GM21526 (cell line): ENCODE results near the gene EFNB1.

ENCODE experiments used
- ATAC-seq: cut with Tn5 transposase; IDR thresholded peaks from one replicate; pipeline ENCODE4 v1.9.1; 2021; ENCODE audit warnings: moderate library complexity; ENCODE audit not compliant: unreplicated experiment, low FRiP score

EFNB1 gene

DNA sequence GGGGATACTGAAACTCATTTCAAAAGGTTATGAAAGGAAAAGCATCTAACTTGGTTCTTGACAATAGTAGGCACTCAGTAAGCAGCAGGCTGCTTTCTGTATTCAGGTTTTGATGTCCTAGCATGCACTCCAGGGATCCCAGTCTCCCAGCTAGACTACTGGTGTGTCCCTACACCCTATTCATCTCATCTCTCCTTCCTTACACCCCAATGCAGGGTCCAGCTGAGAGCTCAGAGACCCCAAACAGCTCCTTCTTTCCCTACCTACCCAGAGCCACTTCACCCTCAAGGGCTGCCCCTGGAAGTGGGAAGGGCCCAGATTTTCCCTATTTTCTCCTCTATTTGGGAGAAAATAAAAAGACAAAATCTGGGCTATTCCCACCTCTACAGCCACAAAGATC, 1.6 kb upstream of the EFNB1 start:
- ATAC-seq: no peak

DNA sequence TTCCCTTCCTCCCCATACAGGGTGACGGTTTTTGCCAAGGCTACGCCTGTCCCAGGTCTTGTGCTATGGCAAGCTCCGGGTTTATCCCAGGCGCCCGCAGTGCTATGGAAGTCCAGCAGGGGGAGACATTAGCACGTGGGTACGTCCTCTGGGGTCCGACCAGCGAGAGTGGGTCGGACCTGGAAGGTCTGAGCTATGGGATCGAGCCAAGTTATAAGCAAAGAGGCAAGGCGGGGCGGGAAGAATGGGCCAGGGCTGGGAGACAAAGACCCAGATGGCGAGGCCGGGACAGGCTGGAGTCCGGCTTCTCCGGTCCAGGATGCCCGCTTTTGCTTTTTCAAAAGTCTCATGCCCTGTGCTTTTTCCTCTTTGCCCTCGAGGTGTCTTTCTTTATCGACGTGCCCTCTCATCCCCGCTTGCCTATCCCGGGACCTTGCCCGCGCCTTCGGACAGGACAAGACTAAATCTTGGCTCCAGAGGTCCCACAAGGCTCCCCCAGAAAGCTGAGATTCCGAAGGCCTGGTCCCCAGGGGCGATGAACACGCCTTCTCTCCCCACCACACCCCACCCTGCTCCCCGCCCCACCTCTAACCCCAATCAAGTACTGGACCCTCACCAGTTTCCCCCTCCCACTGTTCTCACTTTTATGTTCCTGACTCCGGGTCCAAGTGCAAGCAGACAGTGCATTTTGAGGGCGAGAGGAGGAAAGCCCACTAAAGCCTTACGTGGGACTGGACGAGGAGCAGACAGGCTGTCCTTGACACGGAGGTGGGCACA, 785 bp upstream of the EFNB1 start:
- peak; percentile 39 for ATAC-seq

DNA sequence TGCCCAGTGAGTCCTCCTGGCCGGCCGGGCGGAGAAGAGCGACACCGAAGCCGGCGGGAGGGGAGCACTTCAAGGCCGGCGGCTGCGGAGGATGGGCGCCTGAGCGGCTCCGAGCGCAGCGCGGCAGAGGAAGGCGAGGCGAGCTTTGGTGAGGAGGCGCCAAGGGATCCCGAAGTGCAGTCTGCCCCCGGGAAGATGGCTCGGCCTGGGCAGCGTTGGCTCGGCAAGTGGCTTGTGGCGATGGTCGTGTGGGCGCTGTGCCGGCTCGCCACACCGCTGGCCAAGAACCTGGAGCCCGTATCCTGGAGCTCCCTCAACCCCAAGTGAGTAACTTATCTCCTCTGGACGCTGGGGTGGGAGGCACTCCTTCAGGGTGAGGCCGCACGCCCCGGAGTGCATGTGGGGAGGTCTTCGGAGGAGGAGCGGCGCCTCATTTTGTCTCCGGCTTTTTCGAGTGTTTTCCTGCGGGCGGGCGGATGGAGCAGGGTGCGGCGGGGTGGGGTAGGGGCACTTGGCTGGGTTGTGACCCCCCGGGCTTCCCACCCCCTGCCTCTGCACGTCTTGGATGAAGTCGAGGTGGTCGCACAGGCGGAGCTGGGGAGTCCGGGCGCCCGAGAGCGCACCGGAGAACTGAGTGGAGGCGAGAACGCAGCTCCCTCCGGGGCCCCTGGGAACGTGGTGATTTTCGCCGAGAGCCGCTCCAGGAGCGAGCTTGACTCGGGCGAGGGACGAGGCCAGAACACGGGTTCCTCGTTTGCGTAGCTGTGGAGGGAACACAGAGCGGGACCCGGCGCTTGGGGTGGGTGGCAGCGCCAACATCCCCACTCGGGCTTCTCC, 979 bp downstream of the EFNB1 start:
- ATAC-seq: no peak

DNA sequence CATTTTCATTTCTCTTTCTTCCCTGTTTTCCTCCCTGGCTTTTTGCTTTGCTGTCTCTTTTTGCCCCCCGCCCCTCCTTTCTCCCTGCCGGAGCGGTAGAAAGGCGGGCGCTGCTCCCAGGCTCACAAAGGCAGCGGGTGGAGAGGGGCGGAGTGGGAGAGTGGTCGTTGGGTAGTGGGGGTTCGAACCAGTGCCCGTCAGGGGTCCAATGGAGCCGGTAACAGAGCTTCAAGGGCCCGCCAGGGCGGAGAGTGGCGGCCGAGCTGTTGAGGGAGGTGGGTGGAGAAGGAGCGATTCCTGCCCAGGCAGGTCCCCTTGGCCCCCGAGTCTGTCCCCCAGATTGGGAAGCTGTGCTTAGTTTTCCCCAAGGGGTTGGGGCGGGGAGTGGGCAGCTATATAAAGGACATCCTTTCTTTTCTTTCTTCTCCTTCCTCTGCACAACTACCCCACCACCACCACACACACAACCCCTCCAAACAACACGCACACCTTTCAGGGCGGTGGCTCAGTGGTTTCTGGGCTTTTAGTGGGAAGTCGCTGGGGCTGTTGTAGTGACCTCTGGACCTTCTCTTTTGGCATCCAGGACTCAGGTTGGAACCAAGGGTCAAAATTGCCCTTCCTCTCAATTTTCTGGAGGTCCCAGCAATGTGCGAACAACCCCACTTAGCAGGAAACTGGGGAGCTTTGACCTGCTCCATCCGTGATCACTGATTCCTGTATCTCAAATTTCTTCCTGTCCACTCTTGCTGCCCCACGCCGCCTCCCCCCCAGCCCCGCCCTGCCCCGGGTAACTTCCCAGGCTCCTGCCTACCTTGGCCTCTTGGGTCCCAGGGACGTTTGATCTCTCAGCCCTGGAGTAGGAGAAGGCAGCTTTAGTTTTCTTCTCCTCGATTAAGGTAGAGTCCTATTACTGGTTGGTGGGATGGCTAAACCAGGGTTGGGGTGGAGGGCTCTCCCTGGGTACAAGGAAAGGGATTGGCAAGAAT, 1.9 kb downstream of the EFNB1 start:
- ATAC-seq: no peak

DNA sequence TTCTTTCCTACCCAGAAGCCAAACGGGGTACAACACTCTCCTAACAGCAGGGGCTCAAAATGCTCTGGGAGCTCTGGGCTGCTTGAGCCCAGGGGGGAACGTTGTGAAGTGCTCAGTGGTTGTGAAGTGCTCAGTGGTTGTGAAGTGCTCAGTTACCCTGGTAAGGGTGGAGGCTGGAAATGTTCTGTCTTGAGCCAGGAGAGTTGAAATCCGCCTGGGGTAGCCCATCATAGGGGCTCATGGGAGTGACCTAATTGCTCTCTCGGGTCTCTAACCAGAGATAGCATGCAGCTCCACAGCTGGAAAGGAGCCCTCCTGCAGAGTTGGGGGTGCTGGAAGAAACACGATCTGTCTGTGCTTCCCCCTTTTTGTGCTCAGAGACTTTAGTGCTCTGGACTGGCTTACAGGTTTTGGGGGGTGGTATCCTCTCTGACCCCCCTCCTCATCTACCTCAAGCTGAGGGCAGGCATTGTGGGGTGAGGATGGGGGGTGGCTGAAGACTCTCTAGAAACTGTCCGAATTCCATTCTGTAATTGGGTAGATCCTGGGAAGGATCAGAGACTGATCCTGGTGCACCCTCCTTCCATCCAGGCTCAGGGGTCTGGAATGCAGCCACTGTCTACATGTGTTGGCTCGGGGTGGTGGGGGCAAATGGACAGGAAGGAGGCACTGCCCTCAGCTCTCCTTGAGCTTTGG, 2.7 kb downstream of the EFNB1 start:
- ATAC-seq: no peak

DNA sequence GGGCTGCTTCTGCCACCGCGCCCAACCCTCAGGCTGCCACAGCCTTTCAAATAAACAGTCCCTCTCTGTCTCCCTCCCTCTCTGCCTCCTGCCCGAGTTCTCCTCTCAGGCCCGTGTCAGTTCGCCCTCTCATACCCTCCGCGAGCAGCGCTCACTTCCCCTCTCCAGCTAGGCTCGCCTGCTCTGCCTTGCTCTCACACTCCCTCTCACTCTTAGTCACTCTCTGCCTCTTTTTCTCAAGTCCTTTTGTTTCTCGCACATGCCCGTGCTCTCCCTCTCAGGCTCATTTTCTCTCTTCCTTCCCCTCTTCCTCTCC, 3.2 kb downstream of the EFNB1 start:
- ATAC-seq: peak; percentile 59

DNA sequence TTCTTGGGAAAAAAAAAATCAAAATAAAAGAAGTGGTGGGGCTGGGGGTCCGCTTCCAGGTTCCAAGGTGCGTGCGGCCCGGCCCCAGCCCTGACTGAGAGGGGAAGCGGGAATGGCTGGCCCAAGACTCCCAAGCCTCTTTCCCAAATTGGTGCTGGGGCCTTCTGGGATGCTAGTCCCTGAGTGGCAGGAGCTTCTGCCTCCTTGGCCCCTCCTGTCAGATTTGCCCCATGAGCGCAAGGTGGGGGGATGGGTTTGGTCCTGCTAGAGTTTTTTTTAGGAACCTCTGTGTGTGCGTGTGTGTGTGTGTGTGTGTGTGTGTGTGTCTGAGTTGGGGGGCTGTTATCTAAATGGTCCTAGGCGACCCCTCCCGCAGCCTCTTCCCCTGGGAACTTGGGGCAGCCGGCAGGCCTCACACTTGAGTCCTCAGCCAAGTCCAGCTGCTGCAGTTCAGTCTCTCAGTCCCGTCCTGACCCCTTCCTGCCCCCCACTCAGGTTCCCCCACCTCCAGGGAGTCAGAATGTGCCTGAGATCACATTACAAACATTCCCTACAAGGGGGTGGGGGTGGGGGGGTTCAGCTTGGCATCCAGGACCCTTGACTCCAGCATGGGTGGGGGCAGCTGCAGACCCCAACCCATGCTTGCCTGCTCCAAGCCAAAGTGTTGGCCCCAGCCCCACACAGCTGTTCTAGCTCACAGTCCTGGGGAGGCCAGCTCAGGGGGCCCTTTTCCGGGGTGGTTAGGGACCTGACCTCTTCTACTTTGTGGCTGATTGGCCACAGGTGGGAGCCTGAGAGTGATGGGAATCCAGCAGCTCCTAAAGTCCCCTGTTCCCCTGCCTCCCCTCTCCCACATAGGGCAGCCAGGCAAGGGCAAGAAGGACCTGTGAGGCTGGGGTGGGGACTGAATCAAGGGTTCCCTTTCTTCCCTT, 4.0 kb downstream of the EFNB1 start:
- no peak for ATAC-seq

DNA sequence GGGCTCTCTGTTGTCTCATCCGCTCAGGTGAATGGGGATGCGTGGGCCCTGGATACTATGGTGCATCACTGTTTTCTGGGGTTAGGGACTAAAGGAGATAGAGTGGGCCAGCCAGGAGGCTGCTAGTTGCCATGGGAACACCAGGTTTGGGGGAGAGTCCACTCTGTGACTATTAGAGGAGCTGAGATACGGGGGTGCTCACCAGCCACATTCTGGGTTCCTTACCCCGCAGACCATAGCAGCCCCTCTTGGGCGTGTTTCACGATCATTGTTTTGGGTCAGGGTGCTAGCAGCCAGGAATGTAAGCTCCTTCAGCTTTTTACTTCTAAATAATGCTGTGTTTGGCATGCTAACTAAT, 4.6 kb downstream of the EFNB1 start:
- ATAC-seq: no peak

DNA sequence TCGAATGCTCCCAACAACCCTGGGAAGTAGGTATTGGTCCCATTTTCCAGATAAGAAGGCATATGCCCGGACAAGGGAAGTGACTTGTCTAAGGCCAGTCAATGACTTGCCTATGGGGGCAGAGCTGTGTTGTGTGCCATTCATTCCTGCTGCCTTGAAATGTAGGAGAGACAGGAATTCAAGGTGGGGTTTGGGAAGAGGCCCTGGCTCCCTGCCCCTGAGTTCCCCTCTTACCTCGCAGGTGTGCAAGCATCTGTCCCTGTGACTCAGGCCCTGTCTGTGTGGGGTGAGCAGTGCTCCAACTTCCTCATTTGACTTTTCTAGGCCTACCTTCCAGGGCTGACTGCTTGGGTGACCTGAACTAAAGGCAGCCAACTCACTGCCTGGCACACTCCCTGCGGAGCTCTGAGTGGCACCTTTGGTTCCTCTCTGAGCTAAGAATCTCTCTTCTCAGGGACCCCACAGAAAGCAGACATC, 5.1 kb downstream of the EFNB1 start:
- ATAC-seq: no peak

DNA sequence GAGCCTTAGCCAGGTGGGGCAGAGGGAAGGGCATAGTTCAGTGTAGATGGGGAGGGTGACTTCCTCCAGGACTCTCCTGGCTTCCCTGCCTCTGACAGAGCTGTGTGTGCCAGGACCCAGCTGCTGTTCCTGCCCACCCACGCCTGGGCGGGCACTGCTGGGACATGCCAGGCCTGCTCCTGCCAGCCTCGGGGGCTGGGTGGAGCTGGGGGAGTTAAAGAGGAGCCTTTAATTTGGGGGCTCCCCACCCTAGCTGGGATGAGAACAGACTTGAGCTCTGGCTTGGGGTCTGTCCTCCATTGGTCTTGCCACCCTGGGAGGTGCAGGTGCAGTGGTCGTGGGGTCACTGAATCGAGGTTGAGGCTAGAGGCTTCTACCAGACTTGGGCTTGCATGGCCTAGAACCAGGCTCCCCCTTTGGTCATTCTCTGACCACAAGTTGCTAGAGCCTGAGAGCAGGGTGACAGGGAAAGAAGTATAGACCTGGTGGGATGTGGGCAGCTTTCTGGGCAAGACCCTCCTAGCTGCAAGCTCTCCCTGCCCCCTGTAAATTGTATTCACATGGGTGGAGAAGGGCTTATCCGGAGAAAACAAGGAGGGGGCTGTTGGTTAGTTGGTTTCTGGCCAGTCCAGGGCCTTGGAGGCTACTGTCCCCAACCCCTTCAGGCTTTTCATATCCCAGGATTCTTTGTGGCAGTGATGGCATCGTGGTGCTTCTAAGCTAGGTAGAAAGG, 5.7 kb downstream of the EFNB1 start:
- ATAC-seq: no peak

DNA sequence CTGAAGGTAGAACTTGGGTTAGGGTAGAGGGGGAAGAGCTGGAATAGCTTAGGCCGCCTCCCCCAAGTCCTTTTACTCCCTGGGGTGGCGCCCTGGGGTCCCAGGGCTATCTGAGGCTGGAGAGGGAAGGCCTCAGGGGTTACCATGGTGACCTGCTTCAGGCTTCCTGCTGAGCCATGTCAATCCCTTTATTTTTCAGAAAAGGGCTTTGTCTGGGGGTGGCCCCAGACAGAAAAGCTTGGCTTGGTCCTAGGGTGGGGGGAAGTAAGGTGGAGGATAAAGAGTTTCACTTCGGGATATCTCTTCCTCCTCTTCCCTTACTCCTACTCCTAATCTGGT, 6.3 kb downstream of the EFNB1 start:
- ATAC-seq: no peak

DNA sequence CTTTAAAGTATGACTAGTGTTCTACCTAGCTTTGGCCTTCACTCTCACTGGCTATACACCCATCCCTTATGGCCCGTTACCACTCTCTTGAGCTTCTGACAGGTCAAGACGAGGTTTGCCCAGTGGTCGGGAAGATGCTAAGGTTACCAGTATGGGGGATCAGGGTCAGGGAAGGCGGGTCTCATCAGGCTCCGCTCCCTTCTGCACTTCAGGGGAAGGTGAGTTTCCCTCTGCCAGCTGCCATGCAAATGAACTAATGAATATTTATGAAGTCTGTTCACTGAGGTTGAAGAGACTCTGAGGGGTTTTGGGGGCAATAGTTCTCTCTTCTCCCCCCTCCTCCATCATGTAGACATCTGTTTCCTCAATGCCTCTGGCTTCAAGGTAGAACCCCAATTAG, 6.6 kb downstream of the EFNB1 start:
- ATAC-seq: no peak

DNA sequence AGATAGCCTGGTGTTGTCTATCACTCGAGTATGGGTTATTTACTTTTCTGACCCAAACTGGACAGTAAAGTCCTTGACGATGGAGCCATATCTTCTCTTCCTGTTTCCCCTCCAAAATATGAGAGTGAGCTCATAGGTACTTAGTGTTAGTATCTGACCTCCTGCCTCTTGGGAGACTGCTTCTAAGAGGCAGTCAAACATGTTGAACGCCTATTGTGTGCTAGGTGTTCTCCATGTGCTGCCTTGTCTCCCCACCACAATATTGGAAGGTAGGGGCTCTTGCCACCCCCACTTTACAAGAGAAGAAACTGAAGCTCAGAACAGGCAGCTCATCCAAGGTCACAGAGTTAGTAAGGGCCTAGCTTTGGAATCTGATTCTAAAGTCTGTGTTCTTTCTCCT, 8.3 kb downstream of the EFNB1 start:
- ATAC-seq: no peak

DNA sequence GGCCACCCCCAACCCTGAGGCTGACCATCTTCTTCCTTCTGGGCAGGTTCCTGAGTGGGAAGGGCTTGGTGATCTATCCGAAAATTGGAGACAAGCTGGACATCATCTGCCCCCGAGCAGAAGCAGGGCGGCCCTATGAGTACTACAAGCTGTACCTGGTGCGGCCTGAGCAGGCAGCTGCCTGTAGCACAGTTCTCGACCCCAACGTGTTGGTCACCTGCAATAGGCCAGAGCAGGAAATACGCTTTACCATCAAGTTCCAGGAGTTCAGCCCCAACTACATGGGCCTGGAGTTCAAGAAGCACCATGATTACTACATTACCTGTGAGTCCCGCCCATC, 9.7 kb downstream of the EFNB1 start:
- ATAC-seq: no peak

DNA sequence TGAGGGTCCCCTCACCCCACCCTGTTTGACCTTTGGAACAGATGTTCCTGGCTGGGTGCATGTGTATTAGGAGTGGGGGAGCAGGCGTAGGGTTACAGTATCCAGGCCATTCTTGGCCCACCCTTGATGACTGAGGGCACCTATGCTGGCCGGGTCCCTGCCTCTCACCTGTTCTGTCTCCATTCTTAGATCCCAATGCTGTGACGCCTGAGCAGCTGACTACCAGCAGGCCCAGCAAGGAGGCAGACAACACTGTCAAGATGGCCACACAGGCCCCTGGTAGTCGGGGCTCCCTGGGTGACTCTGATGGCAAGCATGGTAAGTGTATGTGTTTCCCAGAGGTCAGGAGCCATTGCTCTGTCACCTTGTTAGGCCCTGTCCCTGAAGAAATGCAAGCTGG, 10.9 kb downstream of the EFNB1 start:
- ATAC-seq: no peak

DNA sequence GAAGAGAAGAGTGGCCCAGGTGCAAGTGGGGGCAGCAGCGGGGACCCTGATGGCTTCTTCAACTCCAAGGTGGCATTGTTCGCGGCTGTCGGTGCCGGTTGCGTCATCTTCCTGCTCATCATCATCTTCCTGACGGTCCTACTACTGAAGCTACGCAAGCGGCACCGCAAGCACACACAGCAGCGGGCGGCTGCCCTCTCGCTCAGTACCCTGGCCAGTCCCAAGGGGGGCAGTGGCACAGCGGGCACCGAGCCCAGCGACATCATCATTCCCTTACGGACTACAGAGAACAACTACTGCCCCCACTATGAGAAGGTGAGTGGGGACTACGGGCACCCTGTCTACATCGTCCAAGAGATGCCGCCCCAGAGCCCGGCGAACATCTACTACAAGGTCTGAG, 11.4 kb downstream of the EFNB1 start:
- no peak for ATAC-seq

DNA sequence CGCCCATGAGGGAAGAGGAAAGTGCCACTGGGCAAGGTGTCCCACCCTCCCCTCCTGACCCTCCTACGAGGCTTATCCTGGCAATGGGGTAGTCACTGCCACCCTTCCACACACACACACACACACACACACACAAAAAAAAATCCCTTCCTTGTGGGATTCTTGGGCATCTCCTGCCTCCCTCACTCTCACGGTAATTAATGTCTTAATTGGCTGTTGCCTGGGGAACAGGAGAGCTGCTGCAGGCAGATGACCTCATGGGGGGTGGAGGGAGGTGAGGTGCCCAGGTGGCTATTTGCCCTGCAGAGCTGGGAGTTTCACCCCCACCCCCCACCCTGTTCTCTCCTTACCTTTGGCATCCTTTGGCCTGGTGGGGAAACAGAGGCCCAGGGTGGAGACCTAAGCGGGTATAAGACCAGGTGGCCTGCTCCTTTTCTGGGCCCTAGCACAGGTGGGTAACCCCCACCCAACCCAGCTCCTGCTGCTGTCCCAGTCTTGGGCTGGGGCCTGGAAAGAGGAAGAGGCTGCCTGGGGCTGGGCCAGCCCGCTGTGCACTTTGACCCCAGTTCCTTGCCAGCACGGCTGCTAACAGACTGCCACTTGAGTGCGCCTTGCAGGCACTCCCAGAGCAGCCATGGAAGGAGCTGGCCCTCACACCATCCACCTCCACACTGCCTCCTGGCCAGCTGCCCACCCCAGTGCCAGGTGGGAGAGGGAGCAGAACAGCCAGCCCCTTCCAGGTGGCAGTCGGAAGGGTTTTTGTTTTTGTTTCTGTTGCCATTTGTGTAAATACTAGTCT, 12.6 kb downstream of the EFNB1 start:
- no peak for ATAC-seq

DNA sequence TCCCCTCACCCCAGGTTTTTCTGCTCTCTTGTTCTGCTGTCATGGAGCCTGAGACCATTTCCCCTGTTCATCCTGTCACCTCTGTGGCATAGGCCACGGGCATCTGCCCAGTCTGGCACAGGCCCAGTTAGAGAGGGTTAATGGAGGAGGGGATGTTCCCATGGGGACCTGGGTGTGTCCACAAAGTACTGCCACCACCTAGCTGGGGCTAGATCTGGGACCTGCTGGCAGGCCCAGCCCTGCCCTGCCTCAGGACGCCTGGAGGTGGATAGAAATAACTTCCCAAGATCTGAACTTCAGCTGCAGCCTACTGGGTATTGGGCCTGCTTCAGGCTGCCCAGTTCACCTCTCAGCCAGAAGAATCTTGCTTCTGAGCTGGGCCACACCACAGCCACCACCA, 13.5 kb downstream of the EFNB1 start:
- no peak for ATAC-seq
